ENCODE results near the gene CSPG4. TPM values are rescaled to one million over a fixed set of nuclear protein-coding genes. Genes with fewer than 3 reads are reported as not detected.
"Not testable (repeated sequence)": the region's sequence is repeated elsewhere in the genome, so short reads cannot be mapped to it uniquely, and the experiment has no call there.

Gene CSPG4
- polyA plus RNA-seq, 2 donors, result 3.0 to 4.0 TPM

DNA sequence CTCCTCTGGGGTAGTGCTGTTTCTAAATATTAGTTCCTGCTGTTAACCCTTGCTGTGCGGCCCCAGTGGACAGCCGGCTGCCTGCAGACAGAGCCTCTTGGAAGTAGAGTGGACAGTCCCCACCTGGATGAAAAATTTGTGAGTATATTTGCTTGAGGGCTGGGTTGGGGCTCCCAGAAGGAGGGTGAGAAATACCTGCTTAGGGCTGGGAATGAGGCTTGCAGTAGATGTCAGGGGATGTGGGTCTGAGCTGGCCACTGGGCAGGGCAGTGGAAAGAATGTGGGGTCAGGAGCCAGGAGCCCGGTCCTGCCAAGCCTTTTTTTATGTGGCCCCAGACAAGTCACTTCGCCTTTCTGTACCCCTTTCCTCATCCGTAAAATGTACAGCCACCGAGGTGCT, 4.4 kb upstream of the CSPG4 start:
- H3K36me3 ChIP-seq (ENCODE audit: control insufficient read depth in 2 of 2, insufficient read depth in 2 of 2, low read length in 1 of 2); H3K4me3 ChIP-seq (ENCODE audit: low read depth in 1 of 2, low read length in 2 of 2); H3K4me1 ChIP-seq (ENCODE audit: control insufficient read depth in 2 of 2, insufficient read depth in 2 of 2, low read length in 1 of 2); H3K27me3 ChIP-seq (ENCODE audit: control insufficient read depth in 1 of 2, insufficient read depth in 2 of 2, low read length in 2 of 2); H3K9me3 ChIP-seq (ENCODE audit: control insufficient read depth in 2 of 2, insufficient read depth in 1 of 2, low read depth in 1 of 2, low read length in 1 of 2): not testable (repeated sequence)
- H3K27ac ChIP-seq (ENCODE audit: low read depth in 2 of 2, low read length in 1 of 2), result peak overlapping the region in 1 of 2 donors; percentile 3
- WGBS, 2 donors, result 82 to 85% methylated on average over 6 of the region's 6 CpGs

- 35 to 66% methylated on average over 3 to 4 of the region's 10 CpGs for WGBS, 2 donors
- not testable (repeated sequence) for H3K9me3 ChIP-seq (ENCODE audit: control insufficient read depth in 2 of 2, insufficient read depth in 1 of 2, low read depth in 1 of 2, low read length in 1 of 2); H3K4me3 ChIP-seq (ENCODE audit: low read depth in 1 of 2, low read length in 2 of 2); H3K27me3 ChIP-seq (ENCODE audit: control insufficient read depth in 1 of 2, insufficient read depth in 2 of 2, low read length in 2 of 2); H3K27ac ChIP-seq (ENCODE audit: low read depth in 2 of 2, low read length in 1 of 2); H3K4me1 ChIP-seq (ENCODE audit: control insufficient read depth in 2 of 2, insufficient read depth in 2 of 2, low read length in 1 of 2); H3K36me3 ChIP-seq (ENCODE audit: control insufficient read depth in 2 of 2, insufficient read depth in 2 of 2, low read length in 1 of 2)
Observed at GRCh38 chr15:75716249-75716950, 3.8 kb upstream of the CSPG4 start.

DNA sequence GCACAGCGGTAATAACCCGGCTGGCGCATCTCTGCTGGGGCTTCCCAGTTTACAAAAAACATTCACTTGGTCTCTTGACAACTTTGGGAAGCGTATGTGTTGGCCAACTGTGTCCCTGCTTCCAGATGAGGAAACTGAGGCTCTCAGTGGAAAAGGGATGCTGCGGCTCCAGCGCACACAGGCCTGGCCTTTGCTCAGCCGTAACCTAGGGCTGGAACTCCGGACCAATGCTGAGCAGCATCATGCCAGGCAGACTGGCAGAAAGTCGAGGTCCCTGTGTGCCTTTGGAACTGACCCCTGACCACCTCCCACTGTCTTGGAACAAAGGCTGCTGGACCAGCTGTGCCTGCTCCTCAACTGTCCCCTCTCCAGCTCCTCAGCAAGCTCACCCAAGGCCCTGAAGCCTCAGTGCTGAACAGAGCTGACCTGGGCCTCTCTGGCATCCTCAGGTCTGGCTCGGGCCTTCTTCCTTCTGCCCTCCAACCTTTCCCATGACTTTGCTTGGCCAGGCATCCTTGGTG, 2.7 kb upstream of the CSPG4 start:
- WGBS, 2 donors, result 80 to 85% methylated on average over 9 to 10 of the region's 10 CpGs
- not testable (repeated sequence) for H3K4me1 ChIP-seq (ENCODE audit: control insufficient read depth in 2 of 2, insufficient read depth in 2 of 2, low read length in 1 of 2)

GRCh38 chr15:75714195-75714594, 1.5 kb upstream of the CSPG4 start:
- Histone ChIP-seq H3K4me1 (ENCODE audit: control insufficient read depth in 2 of 2, insufficient read depth in 2 of 2, low read length in 1 of 2) (peaks cover 0 to 2% of the 10 kb centered on the region in 2 donors), H3K27ac (ENCODE audit: low read depth in 2 of 2, low read length in 1 of 2) (no peak overlapping the region), H3K9me3 (ENCODE audit: control insufficient read depth in 2 of 2, insufficient read depth in 1 of 2, low read depth in 1 of 2, low read length in 1 of 2) (no peaks in the 10 kb centered on the region), H3K27me3 (ENCODE audit: control insufficient read depth in 1 of 2, insufficient read depth in 2 of 2, low read length in 2 of 2) (no peaks in the 10 kb centered on the region), H3K4me3 (ENCODE audit: low read depth in 1 of 2, low read length in 2 of 2) (no peak overlapping the region), H3K36me3 (ENCODE audit: control insufficient read depth in 2 of 2, insufficient read depth in 2 of 2, low read length in 1 of 2) (no peaks in the 10 kb centered on the region)
- 89 to 93% methylated on average over 3 of the region's 3 CpGs for WGBS, 2 donors

More for the DNA sequence above, 2.7 kb upstream of the CSPG4 start:
- H3K27me3 ChIP-seq (ENCODE audit: control insufficient read depth in 1 of 2, insufficient read depth in 2 of 2, low read length in 2 of 2); H3K9me3 ChIP-seq (ENCODE audit: control insufficient read depth in 2 of 2, insufficient read depth in 1 of 2, low read depth in 1 of 2, low read length in 1 of 2); H3K4me3 ChIP-seq (ENCODE audit: low read depth in 1 of 2, low read length in 2 of 2); H3K36me3 ChIP-seq (ENCODE audit: control insufficient read depth in 2 of 2, insufficient read depth in 2 of 2, low read length in 1 of 2): not testable (repeated sequence)
- peak overlapping the region in 1 of 2 donors; percentile 42 for H3K27ac ChIP-seq (ENCODE audit: low read depth in 2 of 2, low read length in 1 of 2)

DNA sequence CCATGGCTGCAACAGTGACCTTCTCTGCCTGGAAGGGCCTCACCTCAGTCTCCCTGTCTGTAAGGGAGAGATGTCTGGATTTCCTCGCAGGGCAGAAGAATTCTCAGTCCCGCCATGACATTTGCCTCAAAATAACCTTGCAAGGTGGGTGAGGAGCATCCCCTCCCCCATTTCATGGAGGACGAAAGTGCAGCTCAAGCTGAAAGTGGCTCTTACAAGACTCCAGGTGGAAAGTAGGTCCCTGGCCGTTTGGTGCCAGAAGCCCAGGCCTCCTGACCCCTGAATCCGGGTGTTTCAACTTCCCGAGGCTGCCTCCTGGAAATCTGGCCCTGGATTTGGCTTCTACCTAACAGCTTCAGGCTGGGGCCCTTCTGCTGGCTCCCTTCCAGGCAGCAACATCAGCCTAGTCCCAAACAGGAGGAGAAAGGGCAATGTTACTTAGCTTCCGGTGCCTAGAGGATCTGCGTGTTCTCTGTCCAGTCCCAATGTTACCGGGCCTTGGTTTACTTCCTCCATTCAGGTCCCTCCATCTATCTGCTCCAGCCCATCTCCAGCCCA, 769 bp upstream of the CSPG4 start:
- 51 to 55% methylated on average over 9 of the region's 9 CpGs for WGBS, 2 donors
- no peaks in the 10 kb centered on the region for H3K9me3 ChIP-seq (ENCODE audit: control insufficient read depth in 2 of 2, insufficient read depth in 1 of 2, low read depth in 1 of 2, low read length in 1 of 2)
- peaks cover 0 to 7% of the 10 kb centered on the region in 2 donors for H3K4me1 ChIP-seq (ENCODE audit: control insufficient read depth in 2 of 2, insufficient read depth in 2 of 2, low read length in 1 of 2)
- H3K27ac ChIP-seq (ENCODE audit: low read depth in 2 of 2, low read length in 1 of 2), result peak overlapping the region; percentile 51 to 81
- H3K4me3 ChIP-seq (ENCODE audit: low read depth in 1 of 2, low read length in 2 of 2), result no peak overlapping the region
- H3K36me3 ChIP-seq (ENCODE audit: control insufficient read depth in 2 of 2, insufficient read depth in 2 of 2, low read length in 1 of 2), result no peaks in the 10 kb centered on the region
- no peaks in the 10 kb centered on the region for H3K27me3 ChIP-seq (ENCODE audit: control insufficient read depth in 1 of 2, insufficient read depth in 2 of 2, low read length in 2 of 2)

- 48 to 59% methylated on average over 7 of the region's 7 CpGs for WGBS, 2 donors
- not testable (repeated sequence) for H3K36me3 ChIP-seq (ENCODE audit: control insufficient read depth in 2 of 2, insufficient read depth in 2 of 2, low read length in 1 of 2); H3K27me3 ChIP-seq (ENCODE audit: control insufficient read depth in 1 of 2, insufficient read depth in 2 of 2, low read length in 2 of 2); H3K4me3 ChIP-seq (ENCODE audit: low read depth in 1 of 2, low read length in 2 of 2); H3K4me1 ChIP-seq (ENCODE audit: control insufficient read depth in 2 of 2, insufficient read depth in 2 of 2, low read length in 1 of 2); H3K9me3 ChIP-seq (ENCODE audit: control insufficient read depth in 2 of 2, insufficient read depth in 1 of 2, low read depth in 1 of 2, low read length in 1 of 2); H3K27ac ChIP-seq (ENCODE audit: low read depth in 2 of 2, low read length in 1 of 2)
Observed at GRCh38 chr15:75711495-75711894, 1.2 kb downstream of the CSPG4 start.

- not testable (repeated sequence) for H3K9me3 ChIP-seq (ENCODE audit: control insufficient read depth in 2 of 2, insufficient read depth in 1 of 2, low read depth in 1 of 2, low read length in 1 of 2); H3K4me1 ChIP-seq (ENCODE audit: control insufficient read depth in 2 of 2, insufficient read depth in 2 of 2, low read length in 1 of 2); H3K36me3 ChIP-seq (ENCODE audit: control insufficient read depth in 2 of 2, insufficient read depth in 2 of 2, low read length in 1 of 2); H3K27ac ChIP-seq (ENCODE audit: low read depth in 2 of 2, low read length in 1 of 2); H3K4me3 ChIP-seq (ENCODE audit: low read depth in 1 of 2, low read length in 2 of 2); H3K27me3 ChIP-seq (ENCODE audit: control insufficient read depth in 1 of 2, insufficient read depth in 2 of 2, low read length in 2 of 2)
- WGBS, 2 donors, result 64 to 72% methylated on average over 4 to 5 of the region's 5 CpGs
Observed at GRCh38 chr15:75710874-75711273, 1.8 kb downstream of the CSPG4 start.

- WGBS, 2 donors, result 52 to 65% methylated on average over 11 to 13 of the region's 15 CpGs
- H3K4me1 ChIP-seq (ENCODE audit: control insufficient read depth in 2 of 2, insufficient read depth in 2 of 2, low read length in 1 of 2); H3K36me3 ChIP-seq (ENCODE audit: control insufficient read depth in 2 of 2, insufficient read depth in 2 of 2, low read length in 1 of 2); H3K9me3 ChIP-seq (ENCODE audit: control insufficient read depth in 2 of 2, insufficient read depth in 1 of 2, low read depth in 1 of 2, low read length in 1 of 2); H3K4me3 ChIP-seq (ENCODE audit: low read depth in 1 of 2, low read length in 2 of 2); H3K27me3 ChIP-seq (ENCODE audit: control insufficient read depth in 1 of 2, insufficient read depth in 2 of 2, low read length in 2 of 2): not testable (repeated sequence)
- peak overlapping the region; percentile 22 to 80 for H3K27ac ChIP-seq (ENCODE audit: low read depth in 2 of 2, low read length in 1 of 2)
Observed at GRCh38 chr15:75709458-75709857, 3.2 kb downstream of the CSPG4 start.

GRCh38 chr15:75706682-75706954, 6.0 kb downstream of the CSPG4 start:
- H3K4me1 ChIP-seq (ENCODE audit: control insufficient read depth in 2 of 2, insufficient read depth in 2 of 2, low read length in 1 of 2), result peaks cover 0 to 6% of the 10 kb centered on the region in 2 donors
- no peak overlapping the region for H3K4me3 ChIP-seq (ENCODE audit: low read depth in 1 of 2, low read length in 2 of 2)
- H3K27me3 ChIP-seq (ENCODE audit: control insufficient read depth in 1 of 2, insufficient read depth in 2 of 2, low read length in 2 of 2), result no peaks in the 10 kb centered on the region
- 55 to 78% methylated on average over 2 of the region's 2 CpGs for WGBS, 2 donors
- no peaks in the 10 kb centered on the region for H3K36me3 ChIP-seq (ENCODE audit: control insufficient read depth in 2 of 2, insufficient read depth in 2 of 2, low read length in 1 of 2)
- peak overlapping the region in 1 of 2 donors; percentile 47 for H3K27ac ChIP-seq (ENCODE audit: low read depth in 2 of 2, low read length in 1 of 2)
- H3K9me3 ChIP-seq (ENCODE audit: control insufficient read depth in 2 of 2, insufficient read depth in 1 of 2, low read depth in 1 of 2, low read length in 1 of 2), result no peaks in the 10 kb centered on the region

Measured in esophagus (tissue), 2 donors.